ENCODE measurements around the gene CFAP157.
"Not testable (repeated sequence)": the region's sequence is repeated elsewhere in the genome, so short reads cannot be mapped to it uniquely, and the experiment has no call there.

CFAP157 gene

DNA sequence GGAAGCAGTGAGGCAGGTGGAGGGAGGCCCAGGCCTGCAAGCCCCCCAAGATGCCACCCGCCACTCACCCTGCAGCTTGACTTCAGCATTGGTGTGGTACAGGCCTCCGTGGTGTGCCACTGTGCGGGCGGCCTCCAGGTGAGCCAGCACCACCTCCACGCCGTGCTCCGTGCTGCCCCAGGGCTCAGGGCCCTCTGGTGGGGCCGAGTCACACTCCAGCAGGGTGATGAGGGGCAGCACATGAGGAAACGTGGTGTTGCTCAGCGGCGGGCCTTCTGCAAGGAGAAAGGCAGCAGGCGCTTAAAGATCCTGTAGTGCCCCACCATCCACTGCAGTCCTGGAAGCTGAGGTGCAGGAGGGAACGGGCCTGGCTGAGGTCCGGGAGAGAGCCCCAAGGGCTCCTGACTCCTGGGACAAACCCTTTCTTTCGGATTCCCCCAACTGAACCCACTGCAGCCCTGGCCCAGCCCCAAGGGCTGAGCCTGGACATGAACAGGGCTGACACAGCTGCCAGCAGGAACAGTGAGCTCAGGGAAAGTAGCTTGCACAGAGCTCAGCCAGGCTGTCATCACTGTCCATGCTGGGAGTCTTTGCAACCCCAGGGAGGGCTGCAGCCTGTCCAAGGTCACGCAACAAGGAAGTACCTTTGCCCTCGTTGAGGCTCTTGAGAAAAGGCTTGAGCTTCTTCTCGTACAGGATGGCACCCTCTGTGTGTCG is 33.0 kb downstream of the CFAP157 start:
- no peak for DNase-seq

DNA sequence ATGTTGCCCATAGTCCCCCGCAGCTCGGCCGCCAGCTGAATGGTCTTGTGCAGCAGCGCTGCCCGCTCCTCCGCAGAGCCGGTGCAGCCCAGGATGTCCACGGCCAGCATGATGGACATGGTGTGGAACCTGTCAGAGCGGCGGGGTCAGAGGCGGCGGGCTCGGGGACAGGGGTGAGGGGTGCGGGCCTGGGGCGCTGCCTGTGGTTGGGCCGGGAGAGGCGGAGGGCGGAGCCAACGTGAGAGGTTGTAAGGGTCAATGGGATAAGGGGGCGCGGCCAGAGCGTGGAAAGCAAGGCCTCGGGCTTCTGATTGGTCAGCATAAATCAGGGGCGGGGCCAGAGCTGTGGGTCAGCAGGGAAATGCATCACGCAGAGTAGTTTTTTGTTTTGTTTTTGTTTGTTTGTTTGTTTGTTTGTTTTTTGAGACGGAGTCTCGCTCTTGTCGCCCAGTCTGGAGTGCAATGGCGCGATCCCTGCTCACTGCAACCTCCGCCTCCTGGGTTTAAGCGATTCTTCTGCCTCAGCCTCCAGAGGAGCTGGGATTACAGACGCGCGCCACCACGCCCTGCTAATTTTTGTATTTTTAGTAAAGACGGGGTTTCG is 35.1 kb downstream of the CFAP157 start:
- no peak for DNase-seq

DNA sequence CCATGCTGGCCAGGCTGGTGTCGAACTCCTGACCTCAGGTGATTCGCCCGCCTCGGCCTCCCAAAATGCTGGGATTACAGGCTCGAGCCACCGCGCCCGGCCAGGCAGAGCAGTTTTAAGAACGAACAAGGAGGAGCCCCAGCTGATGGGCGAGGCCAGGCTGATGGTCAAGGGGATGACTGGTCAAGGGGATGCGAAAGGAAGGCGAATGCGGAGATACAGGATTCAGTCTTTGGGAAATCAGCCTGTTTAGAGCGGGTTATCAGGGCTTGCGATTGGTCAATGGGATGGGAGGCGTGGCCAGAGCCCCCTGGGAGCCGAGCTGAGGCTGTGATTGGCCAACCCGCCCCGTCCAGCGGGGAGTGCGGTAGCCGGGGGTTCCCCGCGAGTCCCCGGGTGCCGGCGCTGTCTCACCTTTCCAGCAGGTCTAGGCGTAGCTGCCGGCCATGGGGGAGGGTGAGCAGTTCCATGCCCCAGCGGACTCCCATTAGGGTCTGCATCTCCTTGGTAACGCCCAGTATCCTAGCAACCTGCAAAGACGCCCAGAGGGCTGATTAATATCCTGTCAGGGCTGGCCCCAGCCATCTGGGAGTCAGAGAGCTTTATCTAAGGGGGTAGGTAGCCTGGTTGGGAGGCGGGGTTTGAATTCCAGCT is 35.8 kb downstream of the CFAP157 start:
- no peak for DNase-seq

DNA sequence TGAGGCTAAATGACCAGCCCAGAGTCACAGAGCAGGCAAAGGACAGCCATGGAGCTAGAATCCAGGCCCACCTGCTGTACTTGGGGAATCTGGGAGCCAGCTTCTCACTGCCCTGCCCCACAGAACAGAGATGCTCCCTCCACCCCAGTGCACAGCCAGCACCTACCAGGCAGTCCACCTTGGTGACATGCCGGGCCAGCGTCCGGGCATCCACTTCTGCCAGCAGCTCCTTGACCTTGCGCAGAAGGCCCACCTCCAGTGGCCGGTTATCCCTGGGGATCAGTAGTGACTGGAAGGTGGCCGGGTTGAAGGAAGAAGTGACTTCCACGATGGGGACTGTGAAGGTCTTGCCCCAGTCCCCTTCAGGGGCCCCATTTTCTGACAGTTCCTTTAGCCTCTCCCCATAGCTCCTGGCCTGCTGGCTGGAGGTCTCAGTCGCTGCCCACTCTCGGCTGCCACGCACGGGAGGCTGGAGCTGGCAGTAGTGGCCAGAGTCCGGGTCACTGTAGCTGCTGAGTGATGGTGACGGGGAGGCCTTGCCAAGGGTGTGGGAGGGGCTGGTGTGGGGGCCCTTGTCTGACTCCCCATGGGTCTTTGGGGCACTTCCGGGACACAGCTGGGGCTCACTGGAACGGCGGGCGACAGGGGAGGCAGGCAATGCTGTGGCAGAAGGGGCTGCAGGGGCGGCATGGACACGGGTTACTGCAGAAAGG is 37.8 kb downstream of the CFAP157 start:
- no peak for DNase-seq

DNA sequence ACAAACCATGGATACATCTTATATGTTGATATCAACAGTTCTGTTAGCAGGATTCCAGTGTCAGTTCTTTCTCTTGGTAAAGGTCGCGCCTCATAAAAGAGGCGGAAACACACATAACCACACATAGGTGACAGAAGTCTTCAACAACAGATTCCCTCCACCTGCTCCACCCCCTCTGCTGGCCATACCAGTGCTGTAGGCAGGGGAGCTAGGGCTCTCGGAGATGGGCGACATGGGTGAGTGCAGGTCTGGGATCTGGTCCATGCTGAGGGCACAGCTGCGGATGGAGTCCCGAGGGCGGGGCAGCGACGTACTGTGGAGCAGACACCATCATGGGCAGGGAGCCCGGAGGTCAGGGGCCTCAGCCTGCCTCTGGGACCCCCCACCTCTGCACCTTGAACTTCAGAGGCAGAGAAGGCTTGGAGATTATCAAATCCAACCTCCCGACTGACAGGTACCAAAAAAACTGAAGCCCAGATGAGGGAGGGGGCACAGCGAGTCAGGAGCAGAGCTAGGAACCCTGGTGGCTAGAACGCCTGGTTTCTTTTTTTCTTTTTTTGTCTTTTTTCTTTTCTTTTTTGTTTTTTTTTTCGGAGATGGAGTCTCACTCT is 40.3 kb downstream of the CFAP157 start:
- DNase-seq: no peak

DNA sequence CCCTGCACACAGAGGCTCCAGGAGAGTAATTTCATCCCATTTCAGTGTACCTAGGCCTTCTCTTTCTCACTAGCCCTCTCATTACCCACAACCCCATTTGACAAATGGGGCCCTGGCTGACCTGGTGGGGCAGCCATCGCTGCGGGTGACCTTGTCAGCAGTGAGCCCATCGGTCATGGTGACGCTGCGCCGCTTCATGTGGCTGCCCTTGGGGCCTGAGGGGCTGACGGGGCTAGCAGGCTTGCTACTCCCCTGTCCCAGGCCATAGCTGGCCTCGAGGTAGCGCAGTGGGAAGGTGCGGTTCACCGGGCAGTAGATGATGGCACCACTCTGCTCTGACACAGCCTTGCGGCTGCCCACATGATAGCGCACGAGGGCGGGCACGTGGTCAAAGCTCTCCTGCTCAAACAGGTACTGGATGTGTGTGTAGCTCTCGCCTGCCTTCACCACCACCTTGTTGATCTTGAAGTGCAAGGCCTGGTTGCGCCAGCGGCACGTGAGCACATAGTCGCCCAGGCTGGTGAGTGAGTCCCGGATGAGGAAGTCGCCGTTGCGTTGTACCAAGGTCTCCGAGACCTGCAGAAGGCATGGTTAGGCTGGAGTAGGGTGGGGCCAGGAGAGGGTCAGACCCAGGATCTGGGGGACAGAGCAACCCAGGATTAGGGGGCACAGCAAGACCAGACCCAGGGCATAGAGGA is 42.5 kb downstream of the CFAP157 start:
- no peak for DNase-seq

DNA sequence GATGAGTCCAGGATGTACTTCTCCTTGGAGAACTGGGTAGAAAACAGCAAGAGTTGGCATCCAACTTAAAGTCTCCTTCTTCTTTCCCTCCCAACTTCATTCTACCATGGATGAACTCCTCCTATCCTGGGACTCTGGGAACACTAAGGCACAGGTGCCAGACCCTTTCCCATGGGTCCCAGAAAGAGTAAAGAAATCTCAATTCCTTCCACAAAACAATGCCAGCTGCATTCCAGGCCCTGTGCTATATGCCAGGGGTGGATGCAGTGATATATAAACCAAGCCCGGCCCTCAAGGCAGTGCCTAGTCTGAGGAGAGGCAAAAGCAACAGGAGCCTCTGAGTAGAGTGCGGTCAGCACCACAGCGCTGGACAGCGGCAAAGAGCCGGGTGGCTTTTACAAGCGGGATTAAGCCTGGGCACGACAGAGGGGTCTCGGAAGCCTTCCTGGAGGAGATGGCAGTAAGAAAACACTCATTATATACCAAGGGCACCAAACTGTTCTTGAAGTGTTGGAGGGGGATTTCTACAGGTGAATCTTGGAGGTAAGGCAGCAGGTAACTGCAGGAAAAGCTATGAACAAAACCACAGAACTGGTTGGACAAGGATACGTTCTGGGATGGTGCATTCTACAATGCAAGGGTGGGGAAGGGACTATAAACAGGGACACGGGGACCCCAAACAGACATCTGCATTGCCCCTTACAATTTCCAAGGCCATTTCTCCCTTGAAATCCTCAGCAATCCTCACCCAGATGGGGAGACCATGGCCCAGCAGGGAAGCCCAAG is 44.7 kb downstream of the CFAP157 start:
- DNase-seq: no peak

DNA sequence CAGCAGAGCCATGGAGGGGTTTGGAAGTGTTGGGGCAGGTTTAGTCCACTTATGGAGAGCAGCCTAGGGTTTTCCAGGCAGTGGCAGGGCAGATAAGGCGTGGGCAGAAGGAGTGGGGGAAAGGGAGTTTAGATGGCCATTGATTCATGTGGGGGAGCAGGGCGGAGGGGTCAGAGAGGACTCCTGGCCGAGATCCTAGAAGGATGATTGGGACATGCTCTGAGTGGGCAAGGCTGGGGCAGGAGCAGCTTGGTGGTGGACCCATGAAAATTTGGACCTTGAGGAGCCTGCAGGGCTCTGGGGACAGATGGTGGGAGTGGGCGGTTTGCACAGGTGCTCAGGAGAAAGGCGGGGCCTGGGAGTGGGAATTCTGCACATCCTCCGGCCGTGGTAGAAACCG is 46.4 kb downstream of the CFAP157 start:
- no peak for DNase-seq

DNA sequence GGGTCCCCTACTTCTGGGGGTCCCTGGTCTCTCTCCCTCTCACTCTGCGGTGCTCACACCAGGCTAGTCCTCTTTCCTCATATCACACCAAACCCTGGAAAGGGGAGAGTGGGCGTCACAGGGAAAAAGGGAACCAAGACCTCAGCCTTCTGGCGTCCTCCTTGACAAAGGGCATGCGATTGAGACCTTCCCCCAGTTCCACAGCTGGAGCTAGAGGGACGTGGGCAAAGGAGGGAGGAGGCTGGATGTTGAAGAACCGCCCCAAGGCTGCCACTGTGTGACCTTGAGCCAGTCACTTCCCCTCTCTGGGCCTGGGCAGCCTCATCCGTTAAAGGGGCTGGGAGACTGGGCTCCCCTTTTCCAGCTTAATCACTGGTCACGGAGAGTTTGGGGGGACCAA is 46.8 kb downstream of the CFAP157 start:
- no peak for DNase-seq

DNA sequence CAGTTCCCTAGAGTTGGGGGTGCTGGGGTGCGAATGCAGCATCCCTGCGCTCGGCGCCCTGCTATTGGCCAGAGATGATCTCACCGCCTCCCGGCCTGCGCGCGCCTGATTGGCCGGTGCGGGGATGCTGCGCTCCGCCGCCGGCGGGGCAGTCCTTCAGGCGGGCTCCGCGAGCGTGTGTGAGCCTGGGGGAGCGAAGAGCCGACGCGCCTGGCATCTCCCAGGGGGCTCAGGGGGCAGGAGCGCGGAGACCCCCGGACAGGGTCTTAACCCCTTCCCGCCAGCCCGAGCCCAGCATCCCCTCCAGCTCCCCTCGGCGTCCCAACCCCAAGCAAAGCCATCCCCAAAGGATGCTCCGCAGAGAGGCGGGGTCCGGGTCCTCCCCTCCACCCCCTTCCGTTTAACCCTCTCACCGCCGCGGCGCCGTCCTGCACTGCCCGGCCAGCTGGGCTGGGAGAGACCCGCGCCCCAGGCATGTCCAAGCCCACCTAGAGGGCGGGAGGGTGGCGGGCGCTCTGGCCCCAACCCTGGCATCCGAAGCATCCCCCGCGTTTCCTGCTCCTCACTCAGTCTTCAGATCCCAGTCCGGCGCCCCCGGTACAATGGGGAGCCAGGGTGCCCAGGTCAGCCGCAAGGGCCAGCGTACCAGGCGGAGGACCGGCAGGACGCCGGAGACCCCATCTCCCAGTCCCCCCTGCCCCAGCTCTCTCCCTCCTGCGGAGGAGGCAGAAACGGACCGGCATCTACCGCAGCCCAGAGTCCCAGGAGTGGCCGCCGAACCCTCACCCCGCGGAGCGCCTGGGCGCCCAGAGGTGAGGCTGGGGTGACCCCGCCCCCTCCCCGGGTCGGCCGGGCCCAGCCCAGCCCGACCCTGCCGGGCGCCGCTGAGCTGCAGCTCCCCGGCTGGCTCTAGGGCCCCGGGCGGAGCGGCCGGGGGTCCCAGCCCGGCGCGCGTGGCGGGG is 47.6 kb downstream of the CFAP157 start:
- DNase-seq: no peak

DNA sequence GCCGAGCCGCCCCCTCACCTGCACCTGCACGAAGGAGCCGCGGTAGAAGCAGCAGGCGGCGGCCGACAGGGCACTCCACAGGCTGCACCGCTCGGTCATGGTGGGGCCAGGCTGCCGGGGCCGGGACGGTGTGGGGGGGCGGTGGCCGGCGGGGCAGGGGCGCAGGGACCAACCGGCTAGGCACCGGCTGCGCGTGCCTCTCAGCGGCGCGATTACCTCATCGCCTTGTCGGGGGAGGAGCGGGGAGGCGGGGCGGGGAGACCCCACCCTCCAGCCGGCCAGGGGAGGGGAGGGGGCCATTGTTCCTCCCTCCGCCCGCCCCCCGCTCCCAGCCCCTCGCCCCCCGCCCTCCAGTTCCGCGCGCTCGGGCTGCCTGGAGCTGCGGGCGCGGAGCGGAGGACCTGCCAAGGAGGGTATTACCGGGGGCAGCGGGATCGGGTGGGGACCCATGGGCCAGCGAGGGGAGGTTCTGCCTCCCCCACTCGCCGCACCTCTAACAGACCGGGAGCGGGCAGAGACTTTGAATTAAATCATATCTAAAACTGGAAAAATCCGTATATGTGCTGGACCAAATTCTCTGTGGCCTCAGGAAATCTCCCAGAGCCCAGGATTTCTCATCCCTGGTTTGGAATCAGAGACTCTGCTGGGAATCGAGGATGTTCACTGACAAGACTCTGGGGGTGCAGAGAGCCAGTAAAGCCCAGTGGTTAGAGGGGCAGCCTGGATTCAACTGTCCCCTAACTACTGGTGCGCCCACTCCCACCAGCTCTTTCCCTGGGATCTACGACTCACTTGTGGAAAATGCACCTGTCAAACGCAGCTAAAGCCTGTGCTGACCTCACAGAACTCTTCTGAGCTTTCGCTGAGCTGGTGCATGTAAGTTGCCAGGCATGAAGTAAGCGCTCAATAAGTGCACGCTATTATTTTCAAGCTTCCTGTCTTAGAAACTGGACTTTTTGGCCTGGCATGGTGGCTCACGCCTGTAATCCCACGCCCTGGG is 48.6 kb downstream of the CFAP157 start:
- no peak for DNase-seq

DNA sequence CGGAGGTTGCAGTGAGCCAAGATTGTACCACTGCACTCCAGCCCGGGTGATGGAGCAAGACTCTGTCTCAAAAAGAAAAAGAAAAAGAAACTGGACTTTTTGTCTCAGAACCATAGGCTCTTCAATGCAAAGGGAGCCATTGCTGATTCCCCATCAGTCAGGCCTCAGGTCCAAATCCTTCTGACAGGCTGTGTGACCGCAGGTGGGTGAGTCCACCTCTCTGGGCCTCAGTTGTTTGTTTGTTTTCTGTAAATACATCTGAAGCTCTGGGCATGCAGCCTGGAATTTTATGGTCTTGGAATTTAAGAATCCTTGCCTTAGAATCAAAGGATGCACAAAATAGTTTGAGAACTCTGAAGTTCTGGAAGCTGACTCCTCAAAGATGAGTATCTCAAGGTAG is 49.4 kb downstream of the CFAP157 start:
- no peak for DNase-seq

DNA sequence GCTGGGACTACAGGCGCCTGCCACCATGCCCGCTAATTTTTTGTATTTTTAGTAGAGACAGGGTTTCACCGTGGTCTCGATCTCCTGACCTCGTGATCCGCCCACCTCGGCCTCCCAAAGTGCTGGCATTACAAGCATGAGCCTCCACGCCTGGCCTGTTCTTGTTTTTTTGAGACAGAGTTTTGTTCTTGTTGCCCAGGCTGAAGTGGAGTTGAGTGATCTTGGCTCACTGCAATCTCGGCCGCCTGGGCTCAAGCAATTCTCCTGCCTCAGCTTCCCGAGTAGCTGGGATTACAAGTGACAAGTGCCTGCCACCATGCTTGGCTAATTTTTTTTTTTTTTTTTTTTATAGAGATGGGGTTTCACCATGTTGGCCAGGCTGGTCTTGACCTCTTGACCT is 50.0 kb downstream of the CFAP157 start:
- not testable (repeated sequence) for DNase-seq

DNA sequence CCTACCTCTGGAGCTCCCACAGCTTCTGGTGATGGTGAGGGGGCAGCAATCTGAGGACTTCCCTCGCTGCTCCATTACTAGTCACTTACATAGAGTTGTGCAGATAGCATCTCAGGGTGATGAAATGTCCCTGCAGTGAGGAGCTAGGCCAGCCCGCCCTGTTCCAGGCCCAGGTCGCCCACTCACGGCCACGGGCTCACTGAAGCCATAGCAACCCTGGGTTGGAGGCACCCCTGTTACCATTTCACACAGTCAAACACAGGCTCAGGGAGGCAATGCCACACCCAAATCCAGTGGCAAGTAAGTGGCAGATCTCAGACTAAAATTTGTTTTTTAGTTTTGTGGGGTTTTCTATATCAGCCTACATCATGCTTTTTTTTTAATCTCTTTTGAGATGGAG is 52.1 kb downstream of the CFAP157 start:
- DNase-seq: no peak

DNA sequence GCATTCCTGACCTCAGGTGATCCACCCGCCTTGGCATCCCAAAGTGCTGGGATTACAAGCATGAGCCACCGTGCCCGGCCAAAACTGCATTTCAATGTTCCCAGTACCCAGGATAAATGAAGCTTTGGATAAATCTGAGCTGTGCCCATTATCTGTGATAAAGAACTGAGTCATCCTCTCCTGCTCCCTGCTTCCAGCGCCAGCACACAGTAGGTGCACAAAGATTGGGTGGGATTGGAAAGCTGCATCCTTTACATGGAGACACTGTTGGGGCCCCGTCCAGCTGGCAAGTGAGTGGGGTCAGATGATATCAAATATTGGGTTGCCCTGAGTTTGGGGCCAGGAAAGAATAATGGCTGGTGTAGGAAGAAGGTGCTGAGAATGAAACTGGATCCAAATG is 54.3 kb downstream of the CFAP157 start:
- DNase-seq: no peak

DNA sequence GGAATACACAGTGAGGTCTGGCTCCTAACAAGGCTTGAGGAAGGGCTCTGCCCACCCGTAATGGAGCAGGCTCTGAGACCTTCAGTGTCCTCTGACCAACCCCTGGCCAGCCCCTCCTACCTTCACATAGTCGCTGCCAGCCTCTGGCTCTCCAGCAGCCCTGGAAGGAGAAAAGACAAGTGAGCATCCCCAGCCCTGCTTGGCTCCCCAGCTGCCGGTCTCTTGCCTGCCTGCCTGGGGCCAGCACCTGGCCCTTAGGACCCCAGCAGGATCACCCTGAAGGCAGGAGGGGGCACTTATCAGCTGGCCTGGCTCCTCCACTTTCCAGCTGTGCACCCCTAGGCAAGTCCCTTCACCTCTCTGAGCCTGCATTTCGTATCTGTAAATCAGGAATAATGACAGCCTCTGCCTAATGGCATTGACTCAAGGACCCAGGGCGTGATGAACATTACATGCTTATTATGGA is 54.7 kb downstream of the CFAP157 start:
- no peak for DNase-seq

DNA sequence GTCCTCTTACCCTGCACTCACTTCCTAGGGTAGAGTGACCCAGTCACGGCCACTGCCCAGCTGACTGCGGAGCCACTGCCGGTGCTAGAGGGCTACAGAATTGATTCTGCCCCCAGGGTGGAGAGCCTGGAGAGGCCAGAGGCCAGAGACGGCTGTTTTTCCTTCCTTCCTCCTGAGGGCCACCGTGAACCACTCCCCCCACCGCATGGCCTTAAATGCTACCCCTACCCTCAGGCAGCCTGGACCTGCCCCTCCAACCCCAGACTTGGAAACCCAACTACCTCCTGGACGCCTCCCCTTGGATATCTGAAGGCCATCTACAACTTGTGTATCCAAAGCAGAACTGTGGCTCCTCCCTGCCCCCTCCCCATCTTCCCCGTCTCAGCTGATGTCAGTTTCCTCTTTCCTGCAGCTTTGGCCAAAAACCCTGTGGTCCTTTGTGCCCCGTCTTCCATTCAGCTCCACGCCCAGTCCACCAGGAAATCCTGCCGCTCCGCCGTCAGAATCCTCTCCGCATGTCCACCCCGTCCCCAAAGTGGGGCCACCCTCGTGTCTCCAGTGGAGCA is 55.4 kb downstream of the CFAP157 start:
- DNase-seq: no peak

DNA sequence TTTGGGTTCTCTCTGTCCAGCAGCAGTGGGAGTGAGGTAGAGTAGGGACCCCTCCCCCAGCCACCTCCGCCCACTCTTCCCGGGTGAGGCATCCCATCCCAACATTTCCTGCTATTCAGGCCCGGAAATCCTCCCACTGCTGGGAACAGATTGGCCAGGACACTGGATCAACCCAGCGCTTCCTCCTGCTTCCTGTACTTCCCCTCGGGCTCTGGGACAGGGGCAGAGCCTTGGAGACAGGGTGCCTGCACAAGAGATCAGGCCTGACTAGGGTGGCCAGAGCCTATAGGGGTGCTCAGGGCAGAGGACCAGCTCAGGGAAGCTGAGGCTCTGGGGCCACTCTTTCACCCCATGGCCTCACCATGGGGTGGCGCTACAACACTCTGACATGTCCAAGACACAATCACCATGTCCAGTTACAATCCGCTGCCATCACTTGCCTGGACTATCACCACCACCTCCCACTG is 57.2 kb downstream of the CFAP157 start:
- no peak for DNase-seq

DNA sequence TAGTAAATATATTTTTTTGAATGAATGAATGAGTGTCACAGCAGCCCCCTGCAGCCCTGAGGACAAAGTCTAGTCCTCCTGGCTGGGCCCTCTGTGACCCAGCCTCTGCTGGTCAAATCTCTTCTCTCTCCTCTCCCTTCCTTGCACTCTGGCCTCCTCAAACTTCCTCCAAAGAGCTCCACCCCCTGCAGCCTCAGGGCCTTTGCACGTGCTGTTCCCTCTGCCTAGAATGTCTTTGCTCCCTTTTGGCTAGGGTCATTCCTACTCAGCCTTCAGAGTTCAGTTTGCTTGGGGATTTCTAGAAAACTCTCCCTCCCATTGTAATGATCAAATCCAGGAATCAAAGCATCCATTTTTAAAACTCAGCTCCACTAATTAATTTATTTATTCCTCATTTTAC is 58.6 kb downstream of the CFAP157 start:
- no peak for DNase-seq

Measured in activated gamma-delta T cell (primary cell).